Keratinocyte (primary cell): ENCODE results near the gene DNPEP. TPM values are rescaled to one million over a fixed set of nuclear protein-coding genes. Genes with fewer than 3 reads are reported as not detected.

ENCODE experiments used
- DNase-seq: peaks from one replicate; pipeline ENCODE4 v3.0.0-alpha.2; 2011; ENCODE audit warnings: low read depth, missing footprints, low spot score
- FAIRE-seq: peaks from 2 replicates; lab custom pipeline; 2011; peaks lifted over from hg19 to GRCh38; lab: Jason Lieb, UNC
- H2AFZ ChIP-seq: 2 replicates; pipeline ENCODE4 v1.6.0; 2012; ENCODE audit warnings: low read length, control low read depth, inconsistent platforms; ENCODE audit not compliant: control insufficient read depth
- H3K27ac ChIP-seq: 2 replicates; pipeline ENCODE4 v1.5.1; 2011; ENCODE audit warnings: low read length; ENCODE audit not compliant: control insufficient read depth, insufficient read depth
- H3K27me3 ChIP-seq: 3 replicates; pipeline ENCODE4 v1.6.0; 2011; ENCODE audit warnings: low read length; ENCODE audit not compliant: control insufficient read depth, insufficient read depth; ENCODE audit errors: extremely low read depth
- H3K36me3 ChIP-seq, 2 experiments: 2 replicates in 1 of 2; 3 replicates in 1 of 2; pipeline ENCODE4 v1.5.1; 2011; ENCODE audit warnings: low read length in 2 of 2, mild to moderate bottlenecking in 1 of 2; ENCODE audit not compliant: control insufficient read depth in 2 of 2, insufficient read depth in 2 of 2; ENCODE audit errors: extremely low read depth in 1 of 2
- H3K4me1 ChIP-seq: 3 replicates; pipeline ENCODE4 v1.5.1; 2011; ENCODE audit warnings: low read length; ENCODE audit not compliant: control insufficient read depth, insufficient read depth; ENCODE audit errors: extremely low read depth
- H3K4me2 ChIP-seq: 3 replicates; pipeline ENCODE4 v1.6.0; 2011; ENCODE audit warnings: low read depth, low read length; ENCODE audit not compliant: control insufficient read depth, insufficient read depth; ENCODE audit errors: extremely low read depth
- H3K4me3 ChIP-seq, 3 experiments: fragments of 200-600 bp in 1 of 3; sonication (generic) in 1 of 3; 2 replicates in 2 of 3; 3 replicates in 1 of 3; pipeline ENCODE4 v1.5.1; 2011 to 2016; ENCODE audit warnings: low read length in 3 of 3, mild to moderate bottlenecking in 3 of 3, control low read depth in 2 of 3, inconsistent platforms in 1 of 3, low read depth in 1 of 3, mixed read lengths in 1 of 3, mixed run types in 1 of 3, moderate library complexity in 1 of 3; ENCODE audit not compliant: control insufficient read depth in 2 of 3, insufficient read depth in 2 of 3; ENCODE audit errors: extremely low read depth in 1 of 3
- H3K79me2 ChIP-seq: 2 replicates; pipeline ENCODE4 v1.6.0; 2012; ENCODE audit warnings: low read length; ENCODE audit not compliant: control insufficient read depth, insufficient read depth
- H3K9ac ChIP-seq: 3 replicates; pipeline ENCODE4 v1.6.0; 2011; ENCODE audit warnings: low read length; ENCODE audit not compliant: control insufficient read depth, insufficient read depth; ENCODE audit errors: extremely low read depth
- H3K9me1 ChIP-seq: 3 replicates; pipeline ENCODE4 v1.6.0; 2011; ENCODE audit warnings: low read length; ENCODE audit not compliant: control insufficient read depth, insufficient read depth; ENCODE audit errors: extremely low read depth
- H3K9me3 ChIP-seq: 2 replicates; pipeline ENCODE4 v1.5.1; 2012; ENCODE audit warnings: low read depth, low read length; ENCODE audit not compliant: control insufficient read depth
- H4K20me1 ChIP-seq: 3 replicates; pipeline ENCODE4 v1.6.0; 2011; ENCODE audit warnings: low read length; ENCODE audit not compliant: control insufficient read depth, insufficient read depth; ENCODE audit errors: extremely low read depth
- CTCF ChIP-seq, 3 experiments: IDR thresholded peaks in 1 of 3; conservative IDR thresholded peaks in 1 of 3; optimal IDR thresholded peaks in 1 of 3; 2 replicates in 2 of 3; 3 replicates in 1 of 3; pipeline versions ENCODE3 to v1.5.1; 2011; ENCODE audit warnings: low read length in 3 of 3, mild to moderate bottlenecking in 3 of 3, moderate library complexity in 2 of 3, control low read depth in 1 of 3, inconsistent platforms in 1 of 3; ENCODE audit not compliant: insufficient read depth in 2 of 3; ENCODE audit errors: extremely low read depth in 1 of 3
- EZH2 ChIP-seq: IDR thresholded peaks from one replicate; pipeline ENCODE4 v1.6.1; 2012; ENCODE audit warnings: inconsistent platforms, mild to moderate bottlenecking, low read length, moderate library complexity
- dilution Hi-C: fragments of 300-500 bp; cut with MboI; formaldehyde crosslinking; loops from one replicate; pipeline ENCODE4 v1.7.0; 2020; ENCODE audit warnings: low sequenced_read_pairs; ENCODE audit not compliant: extremely low pct_ligation_motif_present
- polyA plus RNA-seq, 5 experiments: library from polyadenylated mRNA; depleted of rRNA in 3 of 5; stranded (reverse) in 3 of 5; stranded (forward) in 1 of 5; unstranded in 1 of 5; fragments of >200 nt; gene quantifications; 1 replicate in 1 of 5; 2 replicates in 3 of 5; 3 replicates in 1 of 5; pipeline versions ENCODE4 v1.2.1 to v1.2.3, GENCODE V29; 2011 to 2012; ENCODE audit warnings: missing spikeins in 2 of 5, low read depth in 1 of 5, low replicate concordance in 1 of 5

DNPEP gene
- polyA plus RNA-seq, 1 donor (not counting 4 experiments of a cell fraction or from before 2014, with no cell fraction given) = 34.1 TPM

GRCh38 chr2:219369447-219369861, 18.3 kb downstream of the DNPEP start:
- Histone ChIP-seq H3K27ac (no peak overlapping the region), H4K20me1 (no peaks in the 10 kb centered on the region), H3K79me2 (no peaks in the 10 kb centered on the region), H3K9me3 (no peaks in the 10 kb centered on the region), H2AFZ (no peak overlapping the region), H3K4me2 (no peak overlapping the region), H3K27me3 (no peaks in the 10 kb centered on the region), H3K9ac (no peak overlapping the region), H3K36me3 (peaks cover 7% of the 10 kb centered on the region in 2 experiments), H3K9me1 (no peaks in the 10 kb centered on the region), H3K4me1 (peaks cover 7% of the 10 kb centered on the region), H3K4me3 (no peak overlapping the region)
- dilution Hi-C loops = no loop called here
- TF ChIP-seq EZH2 (no peak), CTCF (optimal IDR thresholded peaks at IDR 0.05 in 1 of 3, IDR thresholded peaks at IDR 0.05 in 1 of 3, conservative IDR thresholded peaks at IDR 0.05 in 1 of 3; ENCODE audit: extremely low read depth in 1 of 3, insufficient read depth in 2 of 3, low read length in 3 of 3) (no peak)
- no peak for FAIRE-seq
- no peak for DNase-seq

GRCh38 chr2:219368690-219369191, 19.0 kb downstream of the DNPEP start:
- H3K27me3 ChIP-seq = no peaks in the 10 kb centered on the region
- FAIRE-seq = peak; percentile 36
- no peak overlapping the region for H3K27ac ChIP-seq
- dilution Hi-C loops = no loop called here
- H3K4me3 ChIP-seq = no peak overlapping the region
- H2AFZ ChIP-seq = no peak overlapping the region
- no peaks in the 10 kb centered on the region for H3K9me3 ChIP-seq
- peaks cover 2% of the 10 kb centered on the region in 2 experiments for H3K36me3 ChIP-seq
- no peaks in the 10 kb centered on the region for H3K79me2 ChIP-seq
- TF ChIP-seq CTCF (optimal IDR thresholded peaks at IDR 0.05 in 1 of 3, IDR thresholded peaks at IDR 0.05 in 1 of 3, conservative IDR thresholded peaks at IDR 0.05 in 1 of 3; ENCODE audit: extremely low read depth in 1 of 3, insufficient read depth in 2 of 3, low read length in 3 of 3) (no peak), EZH2 (no peak)
- no peak overlapping the region for H3K9ac ChIP-seq
- H3K9me1 ChIP-seq = no peaks in the 10 kb centered on the region
- no peaks in the 10 kb centered on the region for H4K20me1 ChIP-seq
- peaks cover 7% of the 10 kb centered on the region for H3K4me1 ChIP-seq
- H3K4me2 ChIP-seq = peak overlapping the region; percentile 6
- DNase-seq = no peak
